ACC112 (cell line): ENCODE measurements around the gene MTHFD2.

ENCODE experiments used
- H2AFZ ChIP-seq: fragments of 200-600 bp; sonication (generic); one replicate; pipeline ENCODE4 v1.6.0; 2017; ENCODE audit warnings: antibody characterized with exemption, low read length; ENCODE audit not compliant: unreplicated experiment
- H3K27ac ChIP-seq: fragments of 200-600 bp; sonication (generic); 2 replicates; pipeline ENCODE4 v1.5.1; 2014; ENCODE audit warnings: low read depth, mild to moderate bottlenecking, antibody characterized with exemption, low read length, moderate library complexity
- H3K27me3 ChIP-seq: fragments of 200-600 bp; sonication (generic); 2 replicates; pipeline ENCODE4 v1.6.1; 2014; ENCODE audit warnings: mild to moderate bottlenecking, antibody characterized with exemption, low read length, moderate library complexity, mixed read lengths; ENCODE audit not compliant: insufficient read depth
- H3K36me3 ChIP-seq: fragments of 200-600 bp; sonication (generic); 2 replicates; pipeline ENCODE4 v1.6.1; 2016; ENCODE audit warnings: mild to moderate bottlenecking, antibody characterized with exemption, low read length, moderate library complexity, mixed read lengths; ENCODE audit not compliant: insufficient read depth
- H3K4me1 ChIP-seq: fragments of 200-600 bp; sonication (generic); one replicate; pipeline ENCODE4 v1.6.1; 2016; ENCODE audit warnings: low read length, mixed read lengths; ENCODE audit not compliant: insufficient read depth, unreplicated experiment, control insufficient read depth
- H3K4me3 ChIP-seq: fragments of 200-600 bp; sonication (generic); 2 replicates; pipeline ENCODE4 v1.5.1; 2014; ENCODE audit warnings: mild to moderate bottlenecking, low read depth, low read length
- H3K79me2 ChIP-seq: fragments of 200-600 bp; sonication (generic); one replicate; pipeline ENCODE4 v1.6.0; 2016; ENCODE audit warnings: low read length; ENCODE audit not compliant: control insufficient read depth, unreplicated experiment, insufficient read depth

The MTHFD2 gene

DNA sequence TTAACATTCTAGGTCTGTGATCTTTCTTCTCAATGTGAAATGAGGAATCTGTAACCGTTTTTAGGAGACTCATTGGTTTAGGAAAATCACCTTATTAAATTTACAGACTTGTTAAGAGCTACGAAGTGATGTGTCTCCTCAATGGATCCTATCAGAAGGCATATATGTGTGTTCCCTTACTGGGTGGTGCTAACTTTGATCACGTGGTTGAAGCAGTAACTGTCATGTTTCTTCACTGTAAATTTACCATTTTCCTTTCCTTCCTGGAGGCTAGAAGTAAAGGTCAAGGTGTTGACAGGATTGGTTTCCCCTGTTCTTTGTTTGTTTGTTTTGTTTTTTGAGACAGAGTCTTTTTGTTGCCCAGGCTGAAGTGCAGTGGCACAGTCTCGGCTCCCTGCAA, 1.4 kb upstream of the MTHFD2 start:
- H3K36me3 ChIP-seq: no peaks in the 10 kb centered on the region
- peaks cover 12% of the 10 kb centered on the region for H3K4me1 ChIP-seq
- no peak overlapping the region for H3K4me3 ChIP-seq
- no peak overlapping the region for H3K27ac ChIP-seq
- H3K27me3 ChIP-seq: no peaks in the 10 kb centered on the region
- H3K79me2 ChIP-seq: peaks cover 30% of the 10 kb centered on the region
- no peak overlapping the region for H2AFZ ChIP-seq

DNA sequence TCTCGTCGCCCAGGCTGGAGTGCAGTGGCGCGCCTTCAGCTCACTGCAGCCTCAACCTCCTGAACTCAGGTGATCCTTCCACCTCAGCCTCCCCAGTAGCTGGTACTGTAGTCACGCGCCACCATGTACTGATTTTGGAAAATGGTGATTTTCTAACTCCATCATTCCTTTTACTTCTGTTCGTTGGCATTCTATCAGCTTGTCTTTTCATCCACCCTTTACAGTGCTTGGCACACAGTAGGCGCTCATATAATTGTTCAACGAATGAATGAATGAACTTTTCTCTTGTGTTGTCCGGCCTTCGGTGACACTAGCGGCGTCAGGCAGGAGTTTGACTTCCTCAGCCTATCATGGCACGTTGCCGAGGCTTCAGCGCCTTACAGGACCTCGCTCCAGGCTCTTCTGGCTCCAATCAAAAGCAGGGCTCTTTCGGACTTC, 373 bp upstream of the MTHFD2 start:
- Histone ChIP-seq H3K79me2 (peaks cover 40% of the 10 kb centered on the region), H3K4me3 (peak overlapping the region; percentile 95), H3K4me1 (peaks cover 12% of the 10 kb centered on the region), H2AFZ (peak overlapping the region; percentile 49), H3K27ac (peak overlapping the region; percentile 27), H3K27me3 (no peaks in the 10 kb centered on the region), H3K36me3 (no peaks in the 10 kb centered on the region)

DNA sequence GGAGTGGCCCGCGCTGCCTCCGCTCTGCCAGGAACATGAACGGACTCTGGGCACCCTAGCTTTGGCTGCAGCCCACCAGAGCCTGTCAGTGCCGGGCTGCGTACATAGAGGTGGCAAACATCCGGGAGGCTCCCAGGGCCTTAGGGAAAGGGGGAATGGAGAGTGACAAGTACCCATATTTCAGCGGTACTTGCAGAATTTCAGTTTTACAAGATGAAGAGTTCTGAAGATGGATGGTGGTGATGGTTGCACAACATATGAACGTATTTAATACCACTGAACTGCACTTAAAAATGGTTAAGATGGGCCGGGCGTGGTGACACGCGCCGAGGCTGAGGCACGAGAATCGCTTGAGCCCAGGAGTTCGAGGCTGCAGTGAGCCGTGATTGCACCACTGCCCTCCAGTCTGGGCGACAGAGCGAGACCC, 873 bp downstream of the MTHFD2 start:
- peaks cover 12% of the 10 kb centered on the region for H3K4me1 ChIP-seq
- peak overlapping the region; percentile 95 for H3K4me3 ChIP-seq
- peaks cover 51% of the 10 kb centered on the region for H3K79me2 ChIP-seq
- no peak overlapping the region for H2AFZ ChIP-seq
- peak overlapping the region; percentile 92 for H3K27ac ChIP-seq
- no peaks in the 10 kb centered on the region for H3K27me3 ChIP-seq
- H3K36me3 ChIP-seq: no peaks in the 10 kb centered on the region

DNA sequence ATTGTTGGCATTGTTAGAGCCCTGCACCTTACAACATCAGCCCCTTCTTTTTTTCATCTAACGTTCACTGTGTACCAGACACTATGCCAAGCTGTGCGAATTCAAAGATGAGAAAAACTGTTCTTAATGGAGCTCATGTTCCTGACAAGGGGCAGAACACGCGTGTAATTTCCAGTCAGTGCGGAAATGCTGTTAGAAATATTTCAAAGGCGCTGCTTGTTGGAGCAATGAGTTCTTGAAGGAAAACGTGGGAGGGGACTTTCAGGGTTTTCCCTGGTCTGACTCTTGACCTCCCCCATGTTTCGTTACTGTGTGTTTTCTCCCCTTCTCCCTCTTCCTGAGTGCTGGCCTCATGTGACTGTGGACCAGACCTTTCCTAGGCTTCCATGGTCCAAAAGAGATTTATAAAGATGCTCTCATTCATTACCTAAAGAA, 1.5 kb downstream of the MTHFD2 start:
- Histone ChIP-seq H3K36me3 (no peaks in the 10 kb centered on the region), H3K4me1 (peaks cover 12% of the 10 kb centered on the region), H3K27ac (peak overlapping the region; percentile 92), H2AFZ (no peak overlapping the region), H3K27me3 (no peaks in the 10 kb centered on the region), H3K79me2 (peaks cover 57% of the 10 kb centered on the region), H3K4me3 (peak overlapping the region; percentile 95)

DNA sequence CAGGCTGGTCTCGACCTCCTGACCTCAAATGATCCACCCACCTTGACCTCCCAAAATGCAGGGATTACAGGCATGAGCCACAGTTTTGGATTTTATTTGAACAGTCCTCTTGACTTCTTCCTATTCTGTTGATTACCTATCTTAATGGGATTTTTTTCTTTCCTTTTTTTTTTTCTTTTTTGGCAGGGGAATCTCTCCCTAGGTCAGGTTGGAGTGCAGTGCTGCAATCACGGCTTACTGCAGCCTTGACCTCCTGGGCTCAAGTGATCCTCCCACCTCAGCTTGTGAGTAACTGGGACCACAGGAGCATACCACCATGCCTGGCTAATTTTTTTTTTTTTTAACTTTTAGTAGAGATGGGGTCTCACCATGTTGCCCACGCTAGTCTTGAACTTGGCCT, 2.8 kb downstream of the MTHFD2 start:
- no peaks in the 10 kb centered on the region for H3K36me3 ChIP-seq
- H3K79me2 ChIP-seq: peaks cover 70% of the 10 kb centered on the region
- H3K27me3 ChIP-seq: no peaks in the 10 kb centered on the region
- peak overlapping the region; percentile 92 for H3K27ac ChIP-seq
- no peak overlapping the region for H2AFZ ChIP-seq
- H3K4me1 ChIP-seq: peaks cover 24% of the 10 kb centered on the region
- peak overlapping the region; percentile 95 for H3K4me3 ChIP-seq

DNA sequence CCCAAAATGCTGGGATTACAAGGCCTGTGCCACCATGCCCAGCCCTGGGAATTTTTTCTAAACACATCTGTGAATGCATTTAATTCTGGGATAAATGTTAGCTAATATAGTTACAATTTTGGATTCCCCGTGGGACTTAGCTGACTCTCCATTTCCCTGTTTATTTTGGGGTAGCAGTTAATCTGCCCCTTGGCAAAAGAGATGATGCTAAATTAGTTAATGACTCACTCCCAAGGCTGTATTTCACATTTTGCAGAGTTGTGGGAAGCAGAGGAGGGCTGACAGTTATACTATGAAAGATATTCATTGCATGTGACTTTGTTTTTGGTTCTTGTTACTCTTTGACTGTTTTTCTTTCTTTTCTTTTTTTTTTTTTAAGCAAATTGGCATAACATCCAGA, 3.2 kb downstream of the MTHFD2 start:
- peaks cover 74% of the 10 kb centered on the region for H3K79me2 ChIP-seq
- no peak overlapping the region for H2AFZ ChIP-seq
- no peaks in the 10 kb centered on the region for H3K36me3 ChIP-seq
- H3K27ac ChIP-seq: peak overlapping the region; percentile 92
- H3K4me3 ChIP-seq: peak overlapping the region; percentile 95
- no peaks in the 10 kb centered on the region for H3K27me3 ChIP-seq
- H3K4me1 ChIP-seq: peaks cover 28% of the 10 kb centered on the region

DNA sequence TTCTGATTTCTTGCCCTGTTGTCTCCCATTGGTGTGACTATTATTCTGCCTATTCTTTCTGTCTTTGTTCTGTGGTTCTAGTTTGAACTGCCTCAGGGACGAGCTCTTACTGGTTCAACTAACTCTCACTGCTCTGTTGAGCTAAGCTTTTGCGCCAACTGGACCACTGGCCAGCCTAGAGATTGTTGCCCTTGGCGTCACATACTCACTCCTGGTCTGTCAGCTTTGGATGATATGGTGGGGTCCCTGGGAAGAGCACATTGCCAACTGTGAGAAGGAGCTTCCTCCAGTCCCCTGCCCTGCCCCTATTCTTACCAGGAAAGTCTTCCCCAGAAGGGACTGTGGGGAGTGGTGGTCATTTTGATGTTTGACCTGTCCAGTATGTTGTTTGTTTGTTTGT, 6.0 kb downstream of the MTHFD2 start:
- Histone ChIP-seq H3K36me3 (peaks cover 18% of the 10 kb centered on the region; the same call in 1 of the 2 replicates), H3K27me3 (no peaks in the 10 kb centered on the region), H2AFZ (no peak overlapping the region), H3K4me1 (peaks cover 32% of the 10 kb centered on the region), H3K4me3 (no peak overlapping the region), H3K79me2 (peaks cover 92% of the 10 kb centered on the region), H3K27ac (no peak overlapping the region)

DNA sequence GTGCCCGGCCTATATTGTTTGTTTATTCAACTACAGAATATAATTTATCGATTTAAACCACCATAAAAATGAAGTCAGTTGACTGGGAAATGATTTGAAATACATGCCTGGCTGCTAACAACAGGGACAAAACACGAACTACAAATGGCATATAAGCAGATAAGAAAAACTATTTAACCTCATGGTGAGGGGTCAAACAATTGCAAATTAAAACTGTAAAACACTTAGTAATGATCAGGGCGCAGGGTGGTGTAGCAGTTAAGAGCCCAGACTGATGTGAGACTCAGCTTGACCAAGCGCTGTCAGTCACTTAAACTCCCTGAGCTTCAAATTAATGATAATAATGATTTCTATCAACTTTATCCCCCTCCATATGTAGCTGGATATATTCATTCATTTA, 6.7 kb downstream of the MTHFD2 start:
- H3K27ac ChIP-seq: peak overlapping the region; percentile 85
- no peak overlapping the region for H3K4me3 ChIP-seq
- no peak overlapping the region for H2AFZ ChIP-seq
- H3K4me1 ChIP-seq: peaks cover 32% of the 10 kb centered on the region
- peaks cover 25% of the 10 kb centered on the region for H3K36me3 ChIP-seq
- H3K27me3 ChIP-seq: no peaks in the 10 kb centered on the region
- peaks cover 87% of the 10 kb centered on the region for H3K79me2 ChIP-seq

DNA sequence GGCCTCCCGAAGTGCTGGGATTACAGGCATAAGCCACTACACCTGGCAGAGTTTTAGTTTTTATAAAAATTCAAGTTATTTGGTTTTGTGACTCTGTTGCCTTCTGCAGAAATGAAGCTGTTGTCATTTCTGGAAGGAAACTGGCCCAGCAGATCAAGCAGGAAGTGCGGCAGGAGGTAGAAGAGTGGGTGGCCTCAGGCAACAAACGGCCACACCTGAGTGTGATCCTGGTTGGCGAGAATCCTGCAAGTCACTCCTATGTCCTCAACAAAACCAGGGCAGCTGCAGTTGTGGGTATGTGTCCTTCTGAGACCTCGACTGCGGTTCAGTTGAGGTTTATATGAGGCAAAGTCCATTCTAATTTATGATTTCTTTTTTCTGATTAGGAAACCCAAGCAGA, 7.2 kb downstream of the MTHFD2 start:
- Histone ChIP-seq H2AFZ (no peak overlapping the region), H3K4me3 (peak overlapping the region; percentile 17; the same call in 1 of the 2 replicates), H3K27me3 (no peaks in the 10 kb centered on the region), H3K36me3 (peaks cover 29% of the 10 kb centered on the region), H3K79me2 (peaks cover 82% of the 10 kb centered on the region), H3K27ac (peak overlapping the region; percentile 85), H3K4me1 (peaks cover 29% of the 10 kb centered on the region)

DNA sequence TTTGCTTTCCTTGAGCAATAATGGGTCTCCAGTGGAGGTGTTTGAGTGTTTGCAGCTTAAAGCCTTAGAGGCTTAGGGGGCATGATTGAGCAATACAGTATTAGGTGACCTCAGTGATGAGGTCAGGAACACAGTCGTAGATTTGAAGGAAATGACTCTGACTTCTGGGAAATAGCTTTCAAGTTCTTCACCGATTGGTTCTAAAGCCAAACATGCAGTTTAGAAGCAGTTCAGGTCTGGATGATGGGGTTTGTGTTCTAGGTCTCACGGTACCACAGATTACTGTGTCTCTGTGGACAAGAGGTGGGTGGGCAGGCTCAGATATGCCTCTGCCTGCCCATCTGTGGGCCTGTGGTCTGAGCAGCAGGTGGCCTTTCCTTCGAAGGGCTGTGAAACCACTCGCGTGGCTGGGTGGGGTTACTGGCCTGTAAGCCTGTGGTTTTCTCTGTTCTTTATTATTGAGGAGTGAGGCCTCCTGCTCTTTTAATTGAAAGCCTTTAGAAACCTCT, 7.8 kb downstream of the MTHFD2 start:
- Histone ChIP-seq H3K4me1 (peaks cover 24% of the 10 kb centered on the region), H3K79me2 (peaks cover 78% of the 10 kb centered on the region), H3K4me3 (peak overlapping the region; percentile 17), H3K36me3 (peaks cover 32% of the 10 kb centered on the region), H3K27ac (peak overlapping the region; percentile 85), H3K27me3 (no peaks in the 10 kb centered on the region), H2AFZ (no peak overlapping the region)

DNA sequence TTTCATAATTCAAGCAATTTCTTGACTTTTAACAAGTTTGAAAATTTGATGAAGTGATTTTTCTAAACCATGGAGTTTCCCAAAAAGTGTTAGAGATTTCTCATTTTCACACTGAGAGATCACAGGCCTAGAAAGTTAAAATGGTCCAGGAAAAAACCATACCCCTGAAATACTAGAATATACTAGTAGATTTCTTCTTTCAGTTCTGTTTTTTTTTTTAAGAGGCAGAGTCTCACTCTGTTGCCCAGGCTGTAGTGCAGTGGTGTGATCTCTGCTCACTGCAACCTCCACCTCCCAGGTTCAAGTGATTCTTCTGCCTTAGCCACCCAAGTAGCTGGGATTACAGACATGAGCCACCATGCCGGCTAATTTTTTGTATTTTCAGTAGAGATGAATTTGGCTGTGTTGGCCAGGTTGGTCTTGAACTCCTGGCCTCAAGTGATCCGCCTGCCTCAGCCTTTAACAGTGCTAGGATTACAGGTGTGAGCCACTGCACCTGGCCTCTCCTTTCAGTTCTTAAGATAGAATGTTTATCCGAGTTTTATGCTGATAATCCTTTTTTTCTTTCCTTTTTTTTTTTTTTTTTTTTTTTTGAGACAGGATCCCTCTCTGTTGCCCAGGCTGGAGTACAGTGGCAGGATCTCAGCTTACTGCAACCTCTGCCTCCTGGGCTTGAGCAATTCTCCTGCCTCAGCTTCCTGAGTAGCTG, 14.4 kb downstream of the MTHFD2 start:
- H3K27me3 ChIP-seq: no peaks in the 10 kb centered on the region
- H3K79me2 ChIP-seq: peaks cover 14% of the 10 kb centered on the region
- no peak overlapping the region for H3K4me3 ChIP-seq
- H3K36me3 ChIP-seq: peaks cover 56% of the 10 kb centered on the region
- H3K4me1 ChIP-seq: no peaks in the 10 kb centered on the region
- H2AFZ ChIP-seq: no peak overlapping the region
- H3K27ac ChIP-seq: no peak overlapping the region
